Panc1 (cell line): ENCODE measurements around the gene NME4. TPM values are rescaled to one million over a fixed set of nuclear protein-coding genes. Genes with fewer than 3 reads are reported as not detected.

ENCODE experiments used
- ATAC-seq: fragments of 200-7000 bp; cut with Tn5 transposase; 2 replicates; pipeline ENCODE4 v1.9.1; 2020; ENCODE audit warnings: mild to moderate bottlenecking, moderate library complexity
- BruUV-seq: library from RNA; stranded (reverse); fragments of 400-500 nt; replicated peaks from 2 replicates; lab custom pipeline; 2021; lab: Mats Ljungman, UMichigan
- CTCF ChIA-PET: fragments of 300-600 bp; sonication (Branson Sonifier 250); formaldehyde crosslinking; loops from one replicate; lab custom pipeline; 2022; ENCODE audit warnings: antibody characterized with exemption; lab: Charles Lee
- POLR2A ChIA-PET: fragments of 300-600 bp; sonication (Branson Sonifier 250); formaldehyde crosslinking; loops from one replicate; lab custom pipeline; 2022; ENCODE audit warnings: antibody characterized with exemption; lab: Charles Lee
- DNase-seq: peaks from one replicate; pipeline ENCODE4 v3.0.0-alpha.2; 2010; ENCODE audit warnings: low read depth, low spot score
- H3K27ac ChIP-seq: 2 replicates; pipeline ENCODE4 v1.5.1; 2011; ENCODE audit warnings: mild to moderate bottlenecking, low read length, inconsistent platforms
- H3K27me3 ChIP-seq: fragments of 200-500 bp; sonication (Bioruptor generic); 2 replicates; pipeline ENCODE4 v1.6.0; 2014; ENCODE audit warnings: low read length, inconsistent platforms; ENCODE audit not compliant: control insufficient read depth, insufficient read depth
- H3K36me3 ChIP-seq: fragments of 200-500 bp; sonication (Bioruptor generic); 2 replicates; pipeline ENCODE4 v1.5.1; 2014; ENCODE audit warnings: inconsistent platforms, mild to moderate bottlenecking, low read length, moderate library complexity; ENCODE audit not compliant: control insufficient read depth, insufficient read depth
- H3K4me1 ChIP-seq: 2 replicates; pipeline ENCODE4 v1.5.1; 2011; ENCODE audit warnings: inconsistent platforms, mild to moderate bottlenecking, low read length, moderate library complexity; ENCODE audit not compliant: control insufficient read depth, insufficient read depth
- H3K4me3 ChIP-seq, 2 experiments: 2 replicates each; pipeline ENCODE4 v1.5.1; 2011 to 2012; ENCODE audit warnings: low read depth in 2 of 2, low read length in 2 of 2, mild to moderate bottlenecking in 2 of 2, inconsistent platforms in 1 of 2, moderate library complexity in 1 of 2
- H3K9me3 ChIP-seq: fragments of 200-500 bp; sonication (Bioruptor generic); 2 replicates; pipeline ENCODE4 v1.5.1; 2014; ENCODE audit warnings: low read depth, mild to moderate bottlenecking, inconsistent platforms, low read length, moderate library complexity; ENCODE audit not compliant: control insufficient read depth, insufficient read depth
- POLR2AphosphoS5 ChIP-seq: IDR thresholded peaks from 2 replicates; pipeline ENCODE4 v1.6.1; 2012; ENCODE audit warnings: mild to moderate bottlenecking, low read depth, low read length, moderate library complexity
- SIN3A ChIP-seq: IDR thresholded peaks from 2 replicates; pipeline ENCODE4 v1.6.1; 2012; ENCODE audit warnings: low read depth, mild to moderate bottlenecking, low read length, moderate library complexity, borderline replicate concordance; ENCODE audit not compliant: insufficient read depth
- TCF7L2 ChIP-seq: IDR thresholded peaks from 2 replicates; pipeline ENCODE4 v1.6.1; 2011; ENCODE audit warnings: mild to moderate bottlenecking, low read depth, low read length, inconsistent platforms
- in situ Hi-C: cut with HindIII; loops from 2 replicates; pipeline ENCODE4 v1.10.0; 2016; ENCODE audit warnings: low sequenced_read_pairs, low pct_unique_long_range_greater_than_20kb
- intact Hi-C: fragments of 100-400 bp; cut with micrococcal nuclease; formaldehyde crosslinking; loops from one replicate; pipeline ENCODE4 v1.10.0; 2022; ENCODE audit not compliant: unreplicated experiment
- total RNA-seq: library from RNA; stranded (reverse); gene quantifications from one replicate; pipeline ENCODE4 v1.2.1, GENCODE V29; 2021; ENCODE audit not compliant: unreplicated experiment
- TF ChIP-seq, protein P1 (sequence below): fragments of 450-650 bp; IDR thresholded peaks from 2 replicates; pipeline ENCODE4 v1.5.1; 2017; ENCODE audit warnings: mild to moderate bottlenecking
- TF ChIP-seq, protein P2 (sequence below), 2 experiments: IDR thresholded peaks; 2 replicates each; pipeline ENCODE4 v1.6.1; 2011 to 2012; ENCODE audit warnings: low read depth in 2 of 2, control low read depth in 1 of 2, low read length in 1 of 2, mild to moderate bottlenecking in 1 of 2, moderate library complexity in 1 of 2; ENCODE audit not compliant: insufficient read depth in 1 of 2

Gene NME4
- total RNA-seq, 1 experiment from 2014 or later = 500 TPM

DNA sequence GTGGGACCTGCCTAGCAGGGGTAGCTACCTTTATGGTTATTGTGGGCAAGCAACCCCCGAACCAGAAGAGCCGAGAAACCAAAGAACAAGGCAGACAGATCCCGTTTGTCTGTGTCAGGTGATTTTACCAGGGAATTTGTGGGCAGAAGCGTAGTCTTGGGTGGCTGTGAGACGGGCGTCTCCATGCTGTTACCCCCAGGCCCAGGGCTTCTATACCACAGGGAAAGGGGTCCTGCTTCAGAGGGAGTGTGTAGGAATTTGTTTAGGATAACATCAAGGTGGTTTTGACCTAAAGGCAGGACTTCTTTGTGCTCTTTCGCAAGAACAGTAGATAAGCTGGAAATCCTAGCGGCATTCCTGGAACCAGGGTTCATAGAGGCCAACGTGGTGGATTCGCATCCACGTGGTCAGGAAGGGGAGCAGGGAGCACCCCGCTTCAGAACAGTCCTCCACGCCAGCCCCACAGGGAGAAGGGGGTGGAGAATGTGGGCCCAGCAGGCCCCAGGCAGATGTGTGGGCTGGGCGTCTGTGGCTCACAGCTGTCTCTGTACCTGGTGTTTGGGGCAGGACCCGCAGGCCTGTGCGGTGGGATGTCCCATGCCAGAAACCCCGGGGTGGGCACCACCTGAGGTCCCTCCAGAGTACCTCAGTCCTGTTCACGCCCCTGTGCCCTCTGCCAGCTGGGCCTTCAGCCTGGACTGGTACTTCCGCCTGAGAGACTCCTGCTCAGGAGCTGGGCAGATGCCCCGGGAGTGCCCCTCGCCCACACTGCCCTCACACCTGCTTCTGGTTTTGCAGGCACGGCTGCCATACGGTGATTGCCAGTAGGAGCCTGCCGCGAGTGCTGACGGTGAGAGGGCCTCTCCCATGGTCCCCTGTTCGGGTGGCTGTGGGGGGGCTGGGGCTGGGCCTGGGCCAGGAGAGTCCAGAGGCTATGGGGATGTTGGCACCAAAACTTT, 8.8 kb downstream of the NME4 start:
- H3K4me1 ChIP-seq = peaks cover 3% of the 10 kb centered on the region; the same call in 1 of the 2 replicates
- H3K4me3 ChIP-seq = no peak overlapping the region
- POLR2A ChIA-PET = interaction anchor here (0.6 kb wide), 1 partner anchor 39 kb away, joined by 5 read pairs; no protein-coding TSS in a partner anchor
- TF ChIP-seq TCF7L2 (no peak), SIN3A (no peak), POLR2AphosphoS5 (no peak)
- TF ChIP-seq, protein P1, sequence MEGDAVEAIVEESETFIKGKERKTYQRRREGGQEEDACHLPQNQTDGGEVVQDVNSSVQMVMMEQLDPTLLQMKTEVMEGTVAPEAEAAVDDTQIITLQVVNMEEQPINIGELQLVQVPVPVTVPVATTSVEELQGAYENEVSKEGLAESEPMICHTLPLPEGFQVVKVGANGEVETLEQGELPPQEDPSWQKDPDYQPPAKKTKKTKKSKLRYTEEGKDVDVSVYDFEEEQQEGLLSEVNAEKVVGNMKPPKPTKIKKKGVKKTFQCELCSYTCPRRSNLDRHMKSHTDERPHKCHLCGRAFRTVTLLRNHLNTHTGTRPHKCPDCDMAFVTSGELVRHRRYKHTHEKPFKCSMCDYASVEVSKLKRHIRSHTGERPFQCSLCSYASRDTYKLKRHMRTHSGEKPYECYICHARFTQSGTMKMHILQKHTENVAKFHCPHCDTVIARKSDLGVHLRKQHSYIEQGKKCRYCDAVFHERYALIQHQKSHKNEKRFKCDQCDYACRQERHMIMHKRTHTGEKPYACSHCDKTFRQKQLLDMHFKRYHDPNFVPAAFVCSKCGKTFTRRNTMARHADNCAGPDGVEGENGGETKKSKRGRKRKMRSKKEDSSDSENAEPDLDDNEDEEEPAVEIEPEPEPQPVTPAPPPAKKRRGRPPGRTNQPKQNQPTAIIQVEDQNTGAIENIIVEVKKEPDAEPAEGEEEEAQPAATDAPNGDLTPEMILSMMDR = no peak
- TF ChIP-seq, protein P2, sequence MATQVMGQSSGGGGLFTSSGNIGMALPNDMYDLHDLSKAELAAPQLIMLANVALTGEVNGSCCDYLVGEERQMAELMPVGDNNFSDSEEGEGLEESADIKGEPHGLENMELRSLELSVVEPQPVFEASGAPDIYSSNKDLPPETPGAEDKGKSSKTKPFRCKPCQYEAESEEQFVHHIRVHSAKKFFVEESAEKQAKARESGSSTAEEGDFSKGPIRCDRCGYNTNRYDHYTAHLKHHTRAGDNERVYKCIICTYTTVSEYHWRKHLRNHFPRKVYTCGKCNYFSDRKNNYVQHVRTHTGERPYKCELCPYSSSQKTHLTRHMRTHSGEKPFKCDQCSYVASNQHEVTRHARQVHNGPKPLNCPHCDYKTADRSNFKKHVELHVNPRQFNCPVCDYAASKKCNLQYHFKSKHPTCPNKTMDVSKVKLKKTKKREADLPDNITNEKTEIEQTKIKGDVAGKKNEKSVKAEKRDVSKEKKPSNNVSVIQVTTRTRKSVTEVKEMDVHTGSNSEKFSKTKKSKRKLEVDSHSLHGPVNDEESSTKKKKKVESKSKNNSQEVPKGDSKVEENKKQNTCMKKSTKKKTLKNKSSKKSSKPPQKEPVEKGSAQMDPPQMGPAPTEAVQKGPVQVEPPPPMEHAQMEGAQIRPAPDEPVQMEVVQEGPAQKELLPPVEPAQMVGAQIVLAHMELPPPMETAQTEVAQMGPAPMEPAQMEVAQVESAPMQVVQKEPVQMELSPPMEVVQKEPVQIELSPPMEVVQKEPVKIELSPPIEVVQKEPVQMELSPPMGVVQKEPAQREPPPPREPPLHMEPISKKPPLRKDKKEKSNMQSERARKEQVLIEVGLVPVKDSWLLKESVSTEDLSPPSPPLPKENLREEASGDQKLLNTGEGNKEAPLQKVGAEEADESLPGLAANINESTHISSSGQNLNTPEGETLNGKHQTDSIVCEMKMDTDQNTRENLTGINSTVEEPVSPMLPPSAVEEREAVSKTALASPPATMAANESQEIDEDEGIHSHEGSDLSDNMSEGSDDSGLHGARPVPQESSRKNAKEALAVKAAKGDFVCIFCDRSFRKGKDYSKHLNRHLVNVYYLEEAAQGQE (IDR thresholded peaks at IDR 0.05; ENCODE audit: insufficient read depth in 1 of 2, low read depth in 2 of 2, low read length in 1 of 2) = no peak
- intact Hi-C loops (no loop called here), in situ Hi-C loops (no loop called here)
- DNase-seq (no peak), ATAC-seq (no peak)
- H3K27ac ChIP-seq = no peak overlapping the region; the same call in 1 of the 2 replicates
- TSS peak; percentile 14 for BruUV-seq
- H3K27me3 ChIP-seq = no peaks in the 10 kb centered on the region
- CTCF ChIA-PET = no interaction called here
- H3K9me3 ChIP-seq = no peaks in the 10 kb centered on the region
- H3K36me3 ChIP-seq = no peaks in the 10 kb centered on the region; the same call in 1 of the 2 replicates

DNA sequence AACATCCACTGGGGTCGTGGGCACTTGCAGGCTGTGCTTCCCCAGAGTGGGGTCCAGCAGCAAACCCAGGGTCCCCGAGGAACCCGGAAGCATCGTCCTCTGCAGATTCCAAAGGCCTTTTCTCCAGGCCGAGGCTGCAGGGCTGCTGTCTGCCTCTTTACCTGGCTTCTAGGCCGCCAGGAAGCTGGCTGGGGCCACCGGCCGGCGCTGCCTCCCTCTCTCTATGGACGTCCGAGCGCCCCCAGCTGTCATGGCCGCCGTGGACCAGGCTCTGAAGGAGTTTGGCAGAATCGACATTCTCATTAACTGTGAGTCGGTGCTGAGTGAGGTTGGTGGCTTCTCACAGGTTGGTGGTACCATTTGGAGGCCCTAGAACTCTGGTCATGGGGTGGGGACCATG, 10.3 kb downstream of the NME4 start:
- BruUV-seq = no TSS peak
- Histone ChIP-seq H3K4me3 (no peak overlapping the region), H3K4me1 (peaks cover 3% of the 10 kb centered on the region; the same call in 1 of the 2 replicates), H3K27me3 (no peaks in the 10 kb centered on the region), H3K9me3 (no peaks in the 10 kb centered on the region), H3K27ac (no peak overlapping the region), H3K36me3 (no peaks in the 10 kb centered on the region; the same call in 1 of the 2 replicates)
- intact Hi-C loops = no loop called here
- CTCF ChIA-PET = no interaction called here
- TF ChIP-seq SIN3A (no peak), POLR2AphosphoS5 (no peak), TCF7L2 (no peak)
- TF ChIP-seq, protein P2 (IDR thresholded peaks at IDR 0.05; ENCODE audit: insufficient read depth in 1 of 2, low read depth in 2 of 2, low read length in 1 of 2) = no peak
- TF ChIP-seq, protein P1 = no peak
- POLR2A ChIA-PET = no interaction called here
- DNase-seq = no peak
- in situ Hi-C loops = no loop called here
- 0 out of 2 replicates have a peak, but pooled peaks have one; percentile 15 for ATAC-seq
